ENCODE data around the gene LRIT1.

Gene LRIT1

DNA sequence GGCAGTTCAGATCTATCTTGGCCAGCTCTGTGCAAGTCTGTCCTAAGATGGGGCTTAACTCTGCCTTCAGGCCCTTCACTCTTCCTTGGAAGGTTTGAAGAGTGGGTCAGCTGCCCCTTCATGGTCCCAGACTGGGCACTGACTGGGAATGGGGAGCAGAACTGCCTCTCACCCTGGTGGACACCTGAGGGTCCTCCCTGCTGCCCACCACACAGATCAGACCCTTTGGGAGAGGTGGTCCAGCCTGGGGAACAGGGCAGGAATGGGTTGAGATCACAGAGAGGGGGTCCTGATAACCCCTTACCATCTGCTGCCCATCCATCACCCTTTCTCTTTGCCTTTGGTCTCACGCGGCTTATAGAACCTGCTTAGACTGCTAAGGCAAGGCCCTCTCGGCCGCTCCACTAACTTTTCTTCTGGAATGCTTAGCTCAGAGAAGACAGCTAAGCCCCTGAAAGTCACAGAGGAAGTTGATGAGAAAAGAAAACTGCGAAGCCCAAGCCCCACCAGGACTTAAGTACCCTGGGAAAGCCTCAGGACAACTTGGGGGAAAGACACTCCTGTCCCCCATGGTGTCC, 47.4 kb downstream of the LRIT1 start:
- DNase-seq: no peak

DNA sequence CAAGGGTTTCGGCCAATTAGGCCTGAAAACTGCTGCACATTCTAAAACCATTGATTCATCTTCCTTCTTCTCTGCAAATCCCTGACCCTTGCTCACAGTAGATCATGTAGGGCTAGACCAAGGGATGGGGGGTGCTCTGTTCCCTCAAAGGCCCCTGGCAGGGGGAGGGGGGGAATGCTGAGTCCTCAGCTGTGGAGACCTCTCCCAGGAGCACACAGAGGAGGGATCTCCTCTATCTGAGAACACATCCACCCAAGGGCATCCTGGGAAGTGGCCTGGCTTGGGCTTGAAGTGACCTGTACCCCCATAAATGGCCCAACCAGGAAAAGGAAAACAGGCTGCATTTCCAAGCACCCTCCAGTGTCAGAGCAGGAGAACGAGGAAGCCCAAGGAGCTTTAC, 48.0 kb downstream of the LRIT1 start:
- no peak for DNase-seq

- DNase-seq: no peak
Observed at GRCh38 chr10:84191106-84191505, 50.2 kb downstream of the LRIT1 start.

GRCh38 chr10:84190621-84191020, 50.7 kb downstream of the LRIT1 start:
- no peak for DNase-seq

DNA sequence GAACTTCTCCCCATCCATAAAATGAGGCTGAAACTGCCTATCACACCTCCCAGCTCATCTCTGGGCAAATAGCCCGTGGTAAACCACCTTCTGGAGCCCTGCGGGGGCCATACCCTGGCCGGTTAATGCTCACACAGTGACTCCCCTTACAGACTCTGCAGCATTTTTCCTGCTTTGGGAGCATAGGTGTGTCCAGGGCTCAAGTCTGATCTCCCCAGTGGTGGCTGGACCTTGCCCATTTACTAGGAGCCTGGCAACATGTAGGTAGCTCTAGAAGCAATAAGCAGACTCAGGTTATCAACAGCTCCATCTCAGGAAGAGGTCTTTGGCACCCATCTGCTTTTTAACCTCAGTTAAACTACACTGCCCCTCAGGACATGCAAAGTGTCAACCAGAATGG, 52.5 kb downstream of the LRIT1 start:
- no peak for DNase-seq

GRCh38 chr10:84185526-84186175, 55.7 kb downstream of the LRIT1 start:
- DNase-seq: no peak

DNA sequence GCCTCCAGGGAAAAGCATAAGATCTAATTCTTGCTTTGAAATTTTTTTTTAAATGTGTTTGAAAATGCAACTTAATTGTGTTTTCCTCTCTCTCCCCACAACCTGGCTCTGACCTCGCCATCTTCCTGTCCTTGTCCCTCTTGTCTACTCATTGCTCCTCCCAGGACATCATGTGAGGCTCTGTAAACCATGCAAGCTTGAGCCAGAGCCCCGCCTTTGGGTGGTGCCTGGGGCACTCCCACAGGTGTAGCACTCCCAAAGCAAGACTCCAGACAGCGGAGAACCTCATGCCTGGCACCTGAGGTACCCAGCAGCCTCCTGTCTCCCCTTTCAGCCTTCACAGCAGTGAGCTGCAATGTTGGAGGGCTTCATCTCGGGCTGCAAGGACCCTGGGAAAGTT, 56.8 kb downstream of the LRIT1 start:
- no peak for DNase-seq

DNA sequence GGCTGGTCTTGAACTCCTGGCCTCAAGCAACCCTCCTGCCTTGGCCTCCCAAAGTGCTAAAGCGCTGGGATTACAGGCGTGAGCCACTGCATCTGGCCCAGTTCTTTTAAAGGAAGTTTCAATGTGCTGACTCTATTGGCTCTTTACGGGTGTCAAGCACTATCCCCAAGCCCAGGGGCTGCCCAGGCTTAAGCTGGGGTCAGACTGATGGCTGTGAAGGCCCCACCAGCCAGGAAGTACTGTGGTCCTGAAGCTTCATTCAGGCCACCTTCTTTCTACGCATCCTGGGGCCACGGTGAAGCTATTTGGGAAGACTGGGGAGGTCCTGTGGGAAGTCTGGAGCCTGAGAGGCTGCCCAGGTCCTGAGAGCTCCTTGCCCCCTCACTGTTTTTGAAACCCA, 59.7 kb downstream of the LRIT1 start:
- DNase-seq: no peak
